GM21529 (cell line): ENCODE results near the gene CYP4F11.
"Not testable (repeated sequence)": the region's sequence is repeated elsewhere in the genome, so short reads cannot be mapped to it uniquely, and the experiment has no call there.

ENCODE experiments used
- ATAC-seq: cut with Tn5 transposase; IDR thresholded peaks from one replicate; pipeline ENCODE4 v1.9.1; 2021; ENCODE audit not compliant: unreplicated experiment

CYP4F11 gene

GRCh38 chr19:15934332-15935078 is at the start of gene CYP4F11:
TSS of gene CYP4F11 (minus strand) at chr19:15934529. CDS start at chr19:15934408, 121 bp downstream.
- no peak for ATAC-seq

GRCh38 chr19:15979293-15979692 is 45.0 kb upstream of the CYP4F11 start:
- ATAC-seq, result no peak

GRCh38 chr19:15977690-15978089 is 43.4 kb upstream of the CYP4F11 start:
- ATAC-seq, result no peak

GRCh38 chr19:15976836-15977689 is 42.7 kb upstream of the CYP4F11 start:
- ATAC-seq, result no peak

GRCh38 chr19:15974856-15975255 is 40.5 kb upstream of the CYP4F11 start:
- ATAC-seq, result no peak

GRCh38 chr19:15972043-15972442 is 37.7 kb upstream of the CYP4F11 start:
- ATAC-seq, result not testable (repeated sequence)

GRCh38 chr19:15971224-15971780 is 37.0 kb upstream of the CYP4F11 start:
- ATAC-seq, result no peak

GRCh38 chr19:15964231-15964630 is 29.9 kb upstream of the CYP4F11 start:
- no peak for ATAC-seq

GRCh38 chr19:15962319-15962718 is 28.0 kb upstream of the CYP4F11 start:
- ATAC-seq, result no peak

GRCh38 chr19:15954820-15955219 is 20.5 kb upstream of the CYP4F11 start:
- no peak for ATAC-seq

- ATAC-seq, result no peak
These were observed 14.1 kb upstream of the CYP4F11 start, which contains the start of gene OR10H4 for GRCh38 chr19:15948223-15949058. TSS of gene OR10H4 (plus strand) at chr19:15949008. CDS start at chr19:15949008, 0 bp downstream.

GRCh38 chr19:15945301-15945700 is 11.0 kb upstream of the CYP4F11 start:
- no peak for ATAC-seq

GRCh38 chr19:15944401-15944800 is 10.1 kb upstream of the CYP4F11 start:
- no peak for ATAC-seq

GRCh38 chr19:15937771-15938170 is 3.4 kb upstream of the CYP4F11 start:
- ATAC-seq, result no peak

- no peak for ATAC-seq
These were observed 2.6 kb upstream of the CYP4F11 start for GRCh38 chr19:15936950-15937349.

GRCh38 chr19:15936173-15936572 is 1.8 kb upstream of the CYP4F11 start:
- no peak for ATAC-seq

- ATAC-seq, result no peak
These were observed 906 bp upstream of the CYP4F11 start for GRCh38 chr19:15935167-15935702.

- ATAC-seq, result not testable (repeated sequence)
These were observed 483 bp downstream of the CYP4F11 start for GRCh38 chr19:15933761-15934331.

- no peak for ATAC-seq
These were observed 6.0 kb downstream of the CYP4F11 start for GRCh38 chr19:15928321-15928720.

GRCh38 chr19:15926484-15926883 is 7.8 kb downstream of the CYP4F11 start:
- no peak for ATAC-seq
